Superior temporal gyrus (tissue), 1 donor: Measurements from ENCODE around the gene POLR3GL.

Experiments used
- DNase-seq: peaks from one replicate; pipeline ENCODE4 v3.0.0-alpha.2; 2016; ENCODE audit errors: extremely low spot score

POLR3GL gene

GRCh38 chr1:145949219-145949618 is 15.3 kb upstream of the POLR3GL start:
- no peak for DNase-seq

DNA sequence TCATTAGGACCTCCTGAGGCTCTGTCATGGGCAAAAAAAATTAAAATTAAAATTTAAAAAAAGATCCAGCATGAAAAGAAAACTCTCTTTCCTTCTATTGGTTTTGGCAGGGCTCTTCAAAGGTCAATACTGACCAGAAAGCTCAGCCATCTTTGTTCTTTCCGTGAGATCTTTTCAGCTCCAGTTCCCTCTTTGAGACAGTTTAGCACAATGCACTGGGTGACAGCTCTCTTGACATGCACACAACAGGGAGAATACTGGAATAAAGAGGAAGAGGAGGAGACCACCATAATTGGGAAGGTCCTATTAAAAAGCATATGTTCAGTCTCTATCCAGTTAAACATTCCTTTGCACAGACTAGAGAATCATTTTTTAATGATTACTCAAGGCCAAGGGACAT is 13.0 kb upstream of the POLR3GL start:
- no peak for DNase-seq

- no peak for DNase-seq
Measured at GRCh38 chr1:145952903-145953302, 11.6 kb upstream of the POLR3GL start.

DNA sequence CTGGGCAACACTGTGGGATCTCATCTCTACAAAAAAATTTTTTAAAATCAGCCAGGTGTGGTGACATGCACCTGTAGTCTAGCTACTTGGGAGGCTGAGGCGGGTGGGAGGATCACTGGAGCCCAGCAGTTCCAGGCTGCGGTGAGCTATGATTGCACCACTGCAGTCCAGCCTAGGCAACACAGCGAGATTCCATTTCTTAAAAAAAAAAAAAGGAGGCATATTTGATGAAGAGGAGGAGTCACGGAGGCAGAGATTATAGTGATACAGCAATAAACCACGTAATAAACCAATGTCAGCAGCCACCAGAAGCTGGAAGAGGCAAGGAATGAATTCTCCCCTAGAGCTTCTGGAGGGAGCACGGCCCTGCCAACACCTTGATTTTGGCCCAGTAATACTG is 10.6 kb upstream of the POLR3GL start:
- DNase-seq: no peak

GRCh38 chr1:145955436-145955835 is 9.1 kb upstream of the POLR3GL start:
- DNase-seq: peak; percentile 29

DNA sequence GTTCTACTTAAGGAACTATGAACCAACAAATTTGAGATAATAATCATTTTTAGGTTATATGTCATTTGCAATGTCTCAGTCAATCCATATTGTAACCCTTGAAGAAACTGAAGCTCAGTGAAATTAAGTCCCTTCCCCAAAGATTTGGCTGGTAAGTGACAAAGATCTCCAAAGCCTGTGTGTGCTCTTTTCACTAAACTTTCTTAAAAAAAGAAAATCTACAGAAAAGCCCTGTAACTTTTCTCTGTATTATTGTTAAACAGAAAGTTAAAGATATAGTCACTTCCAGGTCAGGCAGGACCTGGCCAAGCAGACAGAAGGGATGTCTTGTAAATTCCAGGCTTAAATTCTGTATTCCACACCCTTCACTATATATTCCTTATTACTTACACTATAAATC is 8.1 kb upstream of the POLR3GL start:
- no peak for DNase-seq

DNA sequence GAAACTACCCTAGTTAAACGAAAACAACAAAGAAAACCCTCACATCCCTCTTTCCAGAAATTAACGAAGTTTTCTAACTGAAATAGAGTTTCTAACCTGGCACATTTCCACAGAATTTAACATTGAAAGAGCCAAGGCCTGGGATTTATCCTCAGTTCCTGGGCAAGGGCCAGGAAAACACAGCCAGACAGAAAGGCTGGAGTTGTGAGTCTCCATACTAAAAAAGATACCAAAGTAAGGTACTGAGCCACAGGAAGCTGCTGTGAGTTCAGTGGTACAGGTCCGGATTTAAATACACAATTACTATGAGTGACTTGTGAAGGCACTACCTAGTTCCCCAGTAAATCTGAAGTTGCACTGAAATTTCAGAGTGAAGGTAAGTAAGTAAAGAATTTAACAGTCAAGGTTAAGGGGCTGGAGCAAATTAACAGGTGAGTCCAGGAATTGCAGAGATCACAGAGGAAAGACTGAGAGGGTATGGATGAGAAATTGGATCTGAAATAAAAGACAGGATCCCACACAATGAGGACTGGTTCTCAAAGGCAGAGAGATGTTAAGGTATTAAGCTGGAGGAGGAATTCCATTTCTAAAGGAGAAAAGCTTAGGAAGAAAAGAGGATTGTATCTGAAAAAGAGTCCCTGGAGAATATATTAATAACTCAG is 7.6 kb upstream of the POLR3GL start:
- DNase-seq: peak; percentile 62

DNA sequence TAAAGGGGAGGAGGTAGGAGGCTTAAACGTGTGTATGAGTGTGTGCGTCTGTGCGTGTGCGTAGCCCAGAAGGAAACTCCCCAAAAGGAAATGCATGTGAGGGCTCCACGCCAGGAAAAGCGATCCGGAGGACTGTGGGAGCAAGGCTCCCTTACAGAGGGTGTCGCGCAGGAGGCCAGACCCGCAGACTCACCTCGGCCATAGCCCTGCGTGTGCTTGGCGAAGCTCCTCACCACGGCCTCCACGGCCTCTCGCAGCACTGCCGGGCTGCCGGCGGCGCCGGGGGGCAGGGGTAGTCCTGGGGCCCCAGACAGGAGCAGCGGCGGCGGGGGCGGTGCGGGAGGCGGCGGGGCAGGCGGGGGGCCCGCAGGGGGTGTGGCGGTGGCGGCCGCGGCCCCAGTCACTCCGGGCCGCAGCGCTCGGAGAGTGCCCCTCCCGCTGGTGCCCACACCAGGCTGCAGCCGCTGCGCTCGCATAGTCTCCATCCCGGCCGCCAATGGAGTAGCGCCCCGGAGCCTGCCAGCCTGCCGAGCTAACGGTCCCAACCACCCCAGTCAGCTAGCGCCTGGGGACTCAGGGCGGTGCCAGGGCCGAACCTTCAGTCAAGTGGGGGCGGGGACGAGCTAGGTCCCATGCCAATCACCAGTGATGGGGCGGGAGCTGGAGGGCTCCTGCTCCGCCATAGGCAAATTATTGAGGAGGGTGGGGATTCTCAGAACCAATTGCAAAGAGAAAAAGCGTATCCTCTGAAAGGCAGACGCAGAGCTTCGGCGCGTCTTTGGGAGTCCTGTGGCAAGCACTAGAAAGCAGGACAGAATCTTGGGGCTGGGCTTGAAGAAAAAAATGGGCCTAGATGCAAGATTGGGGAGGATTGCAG is 6.8 kb upstream of the POLR3GL start, which contains the start of gene LIX1L:
LIX1L (minus strand) TSS at position 575 of the 877 bp plus-strand sequence; CDS start at position 485, 90 bp downstream.
- peak; percentile 99 for DNase-seq

DNA sequence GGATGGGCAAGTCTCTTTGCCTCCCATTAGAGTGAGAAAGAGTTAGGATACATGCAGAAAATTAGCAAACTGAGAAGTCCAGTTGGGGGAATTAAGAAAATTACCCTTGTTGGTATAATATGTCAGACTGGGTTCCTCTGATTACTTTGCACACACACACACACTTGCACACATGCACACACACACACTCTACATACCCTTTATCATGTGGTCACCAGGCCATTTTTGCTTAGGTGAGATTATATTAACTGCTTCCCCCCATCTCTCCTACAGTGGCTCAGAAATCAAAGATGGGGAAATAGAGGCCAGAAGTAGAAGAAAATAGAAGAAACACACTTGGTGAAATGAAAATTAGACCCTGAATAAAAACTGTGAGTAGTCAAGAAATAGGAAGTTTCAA is 5.8 kb upstream of the POLR3GL start:
- DNase-seq: no peak

GRCh38 chr1:145959333-145959732 is 5.2 kb upstream of the POLR3GL start:
- no peak for DNase-seq

GRCh38 chr1:145959957-145960467 is 4.5 kb upstream of the POLR3GL start:
- DNase-seq: peak; percentile 42

DNA sequence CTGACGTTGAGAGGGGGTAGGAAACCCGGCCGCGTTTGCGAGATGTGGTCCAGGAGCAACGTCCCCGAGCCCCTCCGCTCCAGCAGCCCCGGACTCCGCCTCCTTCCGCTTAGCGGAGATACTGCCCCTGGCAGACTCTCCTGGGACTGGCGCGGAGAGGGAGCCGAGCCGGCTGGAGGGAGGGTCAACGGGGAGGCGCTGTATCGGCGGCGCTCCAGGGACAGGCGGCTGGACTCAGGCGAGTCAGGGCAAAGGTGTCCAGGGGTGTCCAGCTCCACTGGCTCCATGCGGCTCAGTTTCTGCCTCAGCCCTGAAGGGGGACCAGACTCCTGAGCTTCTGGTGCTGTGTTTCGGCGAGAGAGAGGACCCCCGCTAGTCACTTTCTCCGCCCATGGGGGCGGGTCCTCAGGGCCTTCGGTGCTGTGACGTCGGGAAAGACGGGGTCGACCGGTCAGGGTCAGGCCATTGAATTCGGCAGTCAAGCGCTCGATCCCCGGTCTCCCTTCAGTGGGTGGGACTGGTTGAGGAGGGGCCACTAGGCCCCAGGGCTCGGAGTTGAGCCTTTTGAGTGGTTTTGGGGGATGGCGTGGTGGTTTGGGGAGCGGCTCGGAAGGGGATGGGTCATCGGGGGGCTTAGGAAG is 3.9 kb upstream of the POLR3GL start:
- DNase-seq: peak; percentile 51

DNA sequence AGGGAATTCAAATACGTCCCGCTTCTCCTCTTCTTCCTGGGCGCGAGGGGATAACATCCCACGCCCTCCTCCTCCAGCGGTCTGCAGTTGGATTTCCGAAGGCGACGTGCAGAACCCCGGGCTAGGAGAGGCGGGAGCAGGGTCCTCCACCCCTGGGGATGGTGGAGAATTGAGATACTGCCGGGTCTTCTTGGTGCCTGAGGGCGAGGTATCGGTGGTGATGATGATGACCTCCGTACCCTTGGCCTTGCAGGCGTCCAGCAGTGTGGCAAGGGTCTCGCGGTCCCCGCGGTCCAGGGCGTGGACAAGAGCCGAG is 3.4 kb upstream of the POLR3GL start:
- no peak for DNase-seq

DNA sequence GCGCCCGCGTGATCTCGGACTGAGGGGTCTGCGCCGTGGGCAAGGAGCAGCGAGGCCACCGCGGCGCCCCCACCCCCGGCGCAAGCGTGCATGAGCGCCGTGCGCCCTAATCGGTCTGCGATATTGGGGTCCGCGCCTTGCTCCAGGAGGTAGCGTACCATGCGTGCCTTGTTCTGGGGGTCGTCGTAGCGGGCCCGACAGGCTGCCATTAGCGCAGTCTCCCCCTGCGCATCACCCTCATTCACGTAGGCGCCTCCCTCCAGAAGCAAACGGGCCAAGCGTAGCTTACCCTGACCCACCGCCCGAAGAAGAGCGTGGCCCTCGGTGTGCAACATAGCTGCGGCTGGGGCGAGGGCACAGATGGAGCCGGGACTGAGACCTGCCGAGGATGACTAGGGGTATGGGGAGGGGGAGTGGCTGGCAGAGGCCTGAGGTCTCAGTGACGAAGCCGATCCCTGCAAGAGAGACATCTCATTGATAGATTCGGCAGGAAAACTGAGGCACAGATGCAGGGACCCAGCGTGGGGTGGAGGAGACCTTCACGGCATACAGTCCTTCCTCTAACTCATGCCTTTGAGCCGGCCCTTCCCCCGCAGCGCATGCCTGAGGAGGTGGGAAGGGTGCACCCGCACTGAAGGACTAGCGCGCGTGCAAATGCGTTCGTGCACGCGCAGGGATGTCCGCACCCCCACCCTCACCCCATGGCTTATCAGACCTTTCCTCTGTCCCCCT is 2.9 kb upstream of the POLR3GL start:
- peak; percentile 63 for DNase-seq

DNA sequence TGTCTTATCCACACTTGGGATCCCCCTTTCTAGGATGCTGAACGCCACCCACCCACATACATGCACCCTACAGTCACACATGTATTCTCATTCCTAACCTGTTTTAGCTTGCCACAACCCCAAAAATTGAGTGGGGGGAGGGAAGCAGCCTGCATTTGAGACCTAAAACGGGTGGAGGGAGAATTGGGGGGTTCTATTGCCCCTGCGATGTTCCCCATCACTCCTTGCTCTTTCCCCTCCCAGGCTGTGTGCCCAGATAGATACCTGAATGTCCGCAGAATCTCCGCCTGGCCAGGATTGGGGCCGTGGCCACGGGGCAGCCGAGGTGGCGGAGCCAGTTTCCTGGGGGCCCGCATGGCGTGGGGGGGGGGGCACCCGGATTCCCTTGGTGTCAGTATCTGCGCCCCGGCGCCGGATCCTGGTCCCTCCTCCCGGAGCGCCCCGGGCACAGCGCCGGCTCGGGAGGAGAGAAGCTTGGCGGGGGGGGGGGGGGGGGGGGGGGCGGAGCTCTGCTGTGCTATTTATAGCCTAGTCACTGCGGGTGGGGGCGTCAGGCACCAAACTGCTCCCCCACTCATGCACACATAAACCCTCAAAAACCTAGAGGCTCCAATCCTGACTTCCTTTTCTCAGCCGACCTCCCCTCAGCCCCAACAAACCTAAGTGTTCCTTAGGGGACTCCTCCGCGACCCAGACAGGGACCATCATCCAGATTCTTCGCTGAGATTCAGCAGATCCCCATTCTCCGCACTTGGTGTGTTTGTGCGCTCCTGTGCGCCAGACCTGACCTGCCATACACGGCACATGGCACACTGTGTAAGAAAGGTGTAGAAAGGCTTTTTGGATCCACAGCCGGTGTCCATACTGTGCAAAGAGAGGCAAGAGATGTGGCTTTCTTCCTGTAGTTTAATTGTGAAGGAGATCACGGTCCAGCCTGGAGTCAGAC is 2.1 kb upstream of the POLR3GL start:
- peak; percentile 73 for DNase-seq

DNA sequence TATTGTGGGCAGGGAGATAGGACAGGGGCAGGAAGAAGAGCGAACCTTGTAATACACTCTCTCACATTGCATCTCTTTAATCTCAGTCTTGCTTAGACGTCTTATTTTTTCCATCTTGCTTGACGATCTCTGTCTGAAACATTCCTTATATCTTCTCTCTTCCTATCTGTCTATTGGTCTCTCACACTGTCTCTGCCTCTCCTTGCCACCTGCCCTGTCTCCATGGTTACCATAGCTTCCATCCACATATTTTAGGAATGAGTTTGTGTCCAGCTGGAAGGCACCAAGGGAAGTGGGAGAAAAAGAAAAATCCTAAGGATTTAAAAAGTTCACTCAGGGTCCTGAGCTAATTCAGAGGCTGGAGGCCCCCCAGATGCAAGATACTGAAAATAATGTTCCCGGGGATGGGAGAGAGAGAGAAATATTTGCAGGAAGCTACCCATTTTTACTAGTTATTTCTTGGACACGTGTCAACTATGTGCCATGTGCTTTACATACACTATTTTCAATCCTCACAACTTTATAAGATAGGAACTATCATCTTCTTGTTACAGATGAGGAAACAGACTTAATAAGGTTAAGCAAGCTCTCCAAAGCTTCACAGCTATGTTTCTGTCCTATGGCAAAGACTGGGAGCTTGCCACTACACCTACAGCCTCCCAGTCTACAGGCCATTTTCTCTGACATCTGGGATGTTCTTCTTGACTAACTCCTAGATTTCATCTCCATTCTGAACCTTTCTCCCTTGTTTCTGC is 1.0 kb upstream of the POLR3GL start:
- peak; percentile 62 for DNase-seq

- DNase-seq: no peak
Measured at GRCh38 chr1:145965119-145965744, 742 bp downstream of the POLR3GL start.

- DNase-seq: no peak
Measured at GRCh38 chr1:145967288-145967687, 2.8 kb downstream of the POLR3GL start.

DNA sequence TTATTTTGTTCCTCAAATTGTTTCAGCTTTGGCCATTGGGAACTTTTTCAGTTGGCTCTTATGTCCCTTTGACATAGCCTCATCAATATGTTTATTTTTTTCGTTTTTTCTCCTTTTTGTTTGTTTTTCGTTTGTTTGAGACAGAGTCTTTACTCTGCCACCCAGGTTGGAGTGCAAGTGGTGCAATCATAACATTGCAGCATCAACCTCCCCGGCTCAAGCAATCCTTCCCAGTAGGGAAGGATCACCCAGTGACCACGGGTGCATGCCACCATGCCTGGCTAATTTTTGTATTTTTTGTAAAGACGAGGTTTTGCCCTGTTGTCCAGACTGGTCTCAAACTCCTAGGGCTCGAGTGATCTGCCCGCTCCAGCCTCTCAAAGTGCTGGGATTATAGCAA is 8.1 kb downstream of the POLR3GL start:
- no peak for DNase-seq
